ENCODE measurements around the gene STYX. TPM values are rescaled to one million over a fixed set of nuclear protein-coding genes. Genes with fewer than 3 reads are reported as not detected.

STYX gene
- total RNA-seq, 1 experiment from 2014 or later = 22.8 TPM

DNA sequence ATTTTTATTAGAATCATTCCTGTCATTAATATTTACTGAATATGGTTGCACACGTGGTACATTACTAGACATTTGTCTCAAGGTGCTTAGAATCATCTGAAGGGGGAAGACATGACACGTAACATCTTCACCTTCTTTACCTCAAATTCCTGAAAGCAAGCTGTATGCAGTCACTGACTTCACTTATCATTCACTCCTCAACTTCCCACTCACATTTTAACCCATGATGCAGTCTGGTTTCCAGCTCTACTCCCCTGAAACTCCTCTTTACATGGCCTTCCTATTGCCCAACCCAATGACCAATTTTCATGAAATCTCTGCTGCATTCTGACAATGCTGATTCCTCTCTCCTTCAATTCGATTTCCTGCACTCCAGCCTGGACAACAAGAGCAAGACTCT is 28.7 kb upstream of the STYX start:
- CTCF ChIA-PET = no interaction called here
- DNase-seq (ENCODE audit: low spot score) (no peak), ATAC-seq (no peak)
- Mint-ChIP-seq H3K4me3 (no peak overlapping the region), H3K27me3 (ENCODE audit: low read depth) (no peaks in the 10 kb centered on the region; the same call in 1 of the 2 replicates), H3K27ac (no peak overlapping the region), H3K9me3 (no peaks in the 10 kb centered on the region), H3K36me3 (no peaks in the 10 kb centered on the region), H3K4me1 (peaks cover under 1% of the 10 kb centered on the region; the same call in 1 of the 2 replicates)
- POLR2A ChIA-PET = no interaction called here
- TF ChIP-seq ZNF317 (CRISPR knock-in tag; IDR thresholded peaks at IDR 0.05; ENCODE audit: borderline replicate concordance, low read depth) = no peak
- TF ChIP-seq, protein P1, sequence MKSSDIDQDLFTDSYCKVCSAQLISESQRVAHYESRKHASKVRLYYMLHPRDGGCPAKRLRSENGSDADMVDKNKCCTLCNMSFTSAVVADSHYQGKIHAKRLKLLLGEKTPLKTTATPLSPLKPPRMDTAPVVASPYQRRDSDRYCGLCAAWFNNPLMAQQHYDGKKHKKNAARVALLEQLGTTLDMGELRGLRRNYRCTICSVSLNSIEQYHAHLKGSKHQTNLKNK (CRISPR knock-in tag; IDR thresholded peaks at IDR 0.05) = no peak
- TF ChIP-seq, protein P2, sequence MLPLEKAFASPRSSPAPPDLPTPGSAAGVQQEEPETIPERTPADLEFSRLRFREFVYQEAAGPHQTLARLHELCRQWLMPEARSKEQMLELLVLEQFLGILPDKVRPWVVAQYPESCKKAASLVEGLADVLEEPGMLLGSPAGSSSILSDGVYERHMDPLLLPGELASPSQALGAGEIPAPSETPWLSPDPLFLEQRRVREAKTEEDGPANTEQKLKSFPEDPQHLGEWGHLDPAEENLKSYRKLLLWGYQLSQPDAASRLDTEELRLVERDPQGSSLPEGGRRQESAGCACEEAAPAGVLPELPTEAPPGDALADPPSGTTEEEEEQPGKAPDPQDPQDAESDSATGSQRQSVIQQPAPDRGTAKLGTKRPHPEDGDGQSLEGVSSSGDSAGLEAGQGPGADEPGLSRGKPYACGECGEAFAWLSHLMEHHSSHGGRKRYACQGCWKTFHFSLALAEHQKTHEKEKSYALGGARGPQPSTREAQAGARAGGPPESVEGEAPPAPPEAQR (CRISPR knock-in tag; IDR thresholded peaks at IDR 0.05) = no peak
- TF ChIP-seq CREM (CRISPR knock-in tag; IDR thresholded peaks at IDR 0.05) = no peak
- TF ChIP-seq, protein P3, sequence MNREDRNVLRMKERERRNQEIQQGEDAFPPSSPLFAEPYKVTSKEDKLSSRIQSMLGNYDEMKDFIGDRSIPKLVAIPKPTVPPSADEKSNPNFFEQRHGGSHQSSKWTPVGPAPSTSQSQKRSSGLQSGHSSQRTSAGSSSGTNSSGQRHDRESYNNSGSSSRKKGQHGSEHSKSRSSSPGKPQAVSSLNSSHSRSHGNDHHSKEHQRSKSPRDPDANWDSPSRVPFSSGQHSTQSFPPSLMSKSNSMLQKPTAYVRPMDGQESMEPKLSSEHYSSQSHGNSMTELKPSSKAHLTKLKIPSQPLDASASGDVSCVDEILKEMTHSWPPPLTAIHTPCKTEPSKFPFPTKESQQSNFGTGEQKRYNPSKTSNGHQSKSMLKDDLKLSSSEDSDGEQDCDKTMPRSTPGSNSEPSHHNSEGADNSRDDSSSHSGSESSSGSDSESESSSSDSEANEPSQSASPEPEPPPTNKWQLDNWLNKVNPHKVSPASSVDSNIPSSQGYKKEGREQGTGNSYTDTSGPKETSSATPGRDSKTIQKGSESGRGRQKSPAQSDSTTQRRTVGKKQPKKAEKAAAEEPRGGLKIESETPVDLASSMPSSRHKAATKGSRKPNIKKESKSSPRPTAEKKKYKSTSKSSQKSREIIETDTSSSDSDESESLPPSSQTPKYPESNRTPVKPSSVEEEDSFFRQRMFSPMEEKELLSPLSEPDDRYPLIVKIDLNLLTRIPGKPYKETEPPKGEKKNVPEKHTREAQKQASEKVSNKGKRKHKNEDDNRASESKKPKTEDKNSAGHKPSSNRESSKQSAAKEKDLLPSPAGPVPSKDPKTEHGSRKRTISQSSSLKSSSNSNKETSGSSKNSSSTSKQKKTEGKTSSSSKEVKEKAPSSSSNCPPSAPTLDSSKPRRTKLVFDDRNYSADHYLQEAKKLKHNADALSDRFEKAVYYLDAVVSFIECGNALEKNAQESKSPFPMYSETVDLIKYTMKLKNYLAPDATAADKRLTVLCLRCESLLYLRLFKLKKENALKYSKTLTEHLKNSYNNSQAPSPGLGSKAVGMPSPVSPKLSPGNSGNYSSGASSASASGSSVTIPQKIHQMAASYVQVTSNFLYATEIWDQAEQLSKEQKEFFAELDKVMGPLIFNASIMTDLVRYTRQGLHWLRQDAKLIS (CRISPR knock-in tag; IDR thresholded peaks at IDR 0.05; ENCODE audit: borderline replicate concordance) = no peak
- TF ChIP-seq NFATC4 (CRISPR knock-in tag; IDR thresholded peaks at IDR 0.05) = no peak
- TF ChIP-seq IRF2 (CRISPR knock-in tag; IDR thresholded peaks at IDR 0.05; ENCODE audit: borderline replicate concordance, low read depth) = no peak
- no peak for TF ChIP-seq ZNF671 (CRISPR knock-in tag; IDR thresholded peaks at IDR 0.05)
- no peak for TF ChIP-seq ZNF263 (CRISPR knock-in tag; IDR thresholded peaks at IDR 0.05; ENCODE audit: low read depth)
- no peak for TF ChIP-seq NFYB (CRISPR knock-in tag; conservative IDR thresholded peaks at IDR 0.05; ENCODE audit: low read depth)
- TF ChIP-seq CREB1 (CRISPR knock-in tag; IDR thresholded peaks at IDR 0.05) = no peak
- TF ChIP-seq, protein P4, sequence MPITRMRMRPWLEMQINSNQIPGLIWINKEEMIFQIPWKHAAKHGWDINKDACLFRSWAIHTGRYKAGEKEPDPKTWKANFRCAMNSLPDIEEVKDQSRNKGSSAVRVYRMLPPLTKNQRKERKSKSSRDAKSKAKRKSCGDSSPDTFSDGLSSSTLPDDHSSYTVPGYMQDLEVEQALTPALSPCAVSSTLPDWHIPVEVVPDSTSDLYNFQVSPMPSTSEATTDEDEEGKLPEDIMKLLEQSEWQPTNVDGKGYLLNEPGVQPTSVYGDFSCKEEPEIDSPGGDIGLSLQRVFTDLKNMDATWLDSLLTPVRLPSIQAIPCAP (CRISPR knock-in tag; IDR thresholded peaks at IDR 0.05) = no peak
- TF ChIP-seq, protein P5, sequence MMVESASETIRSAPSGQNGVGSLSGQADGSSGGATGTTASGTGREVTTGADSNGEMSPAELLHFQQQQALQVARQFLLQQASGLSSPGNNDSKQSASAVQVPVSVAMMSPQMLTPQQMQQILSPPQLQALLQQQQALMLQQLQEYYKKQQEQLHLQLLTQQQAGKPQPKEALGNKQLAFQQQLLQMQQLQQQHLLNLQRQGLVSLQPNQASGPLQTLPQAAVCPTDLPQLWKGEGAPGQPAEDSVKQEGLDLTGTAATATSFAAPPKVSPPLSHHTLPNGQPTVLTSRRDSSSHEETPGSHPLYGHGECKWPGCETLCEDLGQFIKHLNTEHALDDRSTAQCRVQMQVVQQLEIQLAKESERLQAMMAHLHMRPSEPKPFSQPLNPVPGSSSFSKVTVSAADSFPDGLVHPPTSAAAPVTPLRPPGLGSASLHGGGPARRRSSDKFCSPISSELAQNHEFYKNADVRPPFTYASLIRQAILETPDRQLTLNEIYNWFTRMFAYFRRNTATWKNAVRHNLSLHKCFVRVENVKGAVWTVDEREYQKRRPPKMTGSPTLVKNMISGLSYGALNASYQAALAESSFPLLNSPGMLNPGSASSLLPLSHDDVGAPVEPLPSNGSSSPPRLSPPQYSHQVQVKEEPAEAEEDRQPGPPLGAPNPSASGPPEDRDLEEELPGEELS (CRISPR knock-in tag; IDR thresholded peaks at IDR 0.05) = no peak
- no peak for TF ChIP-seq ZNF219 (CRISPR knock-in tag; IDR thresholded peaks at IDR 0.05; ENCODE audit: borderline replicate concordance)
- TF ChIP-seq, protein P6, sequence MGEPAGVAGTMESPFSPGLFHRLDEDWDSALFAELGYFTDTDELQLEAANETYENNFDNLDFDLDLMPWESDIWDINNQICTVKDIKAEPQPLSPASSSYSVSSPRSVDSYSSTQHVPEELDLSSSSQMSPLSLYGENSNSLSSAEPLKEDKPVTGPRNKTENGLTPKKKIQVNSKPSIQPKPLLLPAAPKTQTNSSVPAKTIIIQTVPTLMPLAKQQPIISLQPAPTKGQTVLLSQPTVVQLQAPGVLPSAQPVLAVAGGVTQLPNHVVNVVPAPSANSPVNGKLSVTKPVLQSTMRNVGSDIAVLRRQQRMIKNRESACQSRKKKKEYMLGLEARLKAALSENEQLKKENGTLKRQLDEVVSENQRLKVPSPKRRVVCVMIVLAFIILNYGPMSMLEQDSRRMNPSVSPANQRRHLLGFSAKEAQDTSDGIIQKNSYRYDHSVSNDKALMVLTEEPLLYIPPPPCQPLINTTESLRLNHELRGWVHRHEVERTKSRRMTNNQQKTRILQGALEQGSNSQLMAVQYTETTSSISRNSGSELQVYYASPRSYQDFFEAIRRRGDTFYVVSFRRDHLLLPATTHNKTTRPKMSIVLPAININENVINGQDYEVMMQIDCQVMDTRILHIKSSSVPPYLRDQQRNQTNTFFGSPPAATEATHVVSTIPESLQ (CRISPR knock-in tag; IDR thresholded peaks at IDR 0.05) = no peak
- no peak for TF ChIP-seq ETV6 (CRISPR knock-in tag; IDR thresholded peaks at IDR 0.05)
- no peak for TF ChIP-seq NR3C1 (CRISPR knock-in tag; conservative IDR thresholded peaks at IDR 0.05; ENCODE audit: low read depth)
- TF ChIP-seq, protein P7, sequence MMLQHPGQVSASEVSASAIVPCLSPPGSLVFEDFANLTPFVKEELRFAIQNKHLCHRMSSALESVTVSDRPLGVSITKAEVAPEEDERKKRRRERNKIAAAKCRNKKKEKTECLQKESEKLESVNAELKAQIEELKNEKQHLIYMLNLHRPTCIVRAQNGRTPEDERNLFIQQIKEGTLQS (CRISPR knock-in tag; conservative IDR thresholded peaks at IDR 0.05) = no peak
- no peak for TF ChIP-seq ZNF416 (CRISPR knock-in tag; IDR thresholded peaks at IDR 0.05)
- TF ChIP-seq ZNF138 (CRISPR knock-in tag; conservative IDR thresholded peaks at IDR 0.05) = no peak
